ENCODE measurements around the gene GSX1. TPM values are rescaled to one million over a fixed set of nuclear protein-coding genes. Genes with fewer than 3 reads are reported as not detected.

GSX1 gene
- total and polyA plus RNA-seq, 9 of the 15 experiments (the other 6 are each of a cell fraction or from before 2014, with no cell fraction given): not detected

DNA sequence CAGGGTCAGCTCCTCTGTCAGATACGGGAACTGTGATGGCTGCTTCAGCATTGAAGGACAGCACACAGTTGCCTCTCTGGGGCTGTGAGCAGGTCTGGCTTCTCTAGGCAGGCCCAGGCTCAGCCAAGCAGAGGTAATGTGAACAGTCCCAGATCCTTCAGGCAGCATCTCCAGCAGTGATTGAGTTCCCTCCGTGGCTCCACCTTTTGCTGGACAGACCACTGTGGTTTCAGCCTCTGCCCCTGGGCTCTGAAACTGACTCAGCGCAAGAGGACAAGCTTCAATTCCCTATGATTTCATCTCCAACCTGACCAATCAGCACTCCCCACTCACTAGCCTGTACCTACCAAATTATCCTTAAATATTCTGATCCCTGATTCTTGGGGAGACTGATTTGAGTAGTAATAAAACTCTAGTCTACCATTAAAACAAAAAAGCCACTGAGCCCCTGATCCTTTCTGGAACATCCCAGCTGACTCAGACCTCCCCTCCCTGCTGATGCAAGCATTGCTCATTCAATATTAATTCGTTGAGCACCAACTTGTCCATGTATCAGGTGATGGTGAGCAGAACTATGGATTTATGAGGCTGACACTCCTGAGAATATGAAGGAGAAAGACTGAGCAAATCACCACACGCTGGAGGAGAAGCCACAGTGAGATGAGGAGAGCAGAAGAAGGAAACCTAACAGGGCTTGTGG, 16.7 kb downstream of the GSX1 start:
- H3K9me3 ChIP-seq (replicated peaks; ENCODE audit: control insufficient read depth, insufficient read depth, low read depth, low read length): no peaks in the 10 kb centered on the region
- peaks cover 0 to 28% of the 10 kb centered on the region in 2 experiments; a peak in 3 of 5 replicates for H3K27me3 ChIP-seq (ENCODE audit: control insufficient read depth in 2 of 2, insufficient read depth in 2 of 2, low read length in 2 of 2)
- TF ChIP-seq ZNF707 (CRISPR knock-in tag; conservative IDR thresholded peaks at IDR 0.05) (no peak), ZNF584 (CRISPR knock-in tag; IDR thresholded peaks at IDR 0.05; ENCODE audit: low read depth) (no peak), LCOR (CRISPR knock-in tag; IDR thresholded peaks at IDR 0.05) (no peak), RHOXF2B (CRISPR knock-in tag; conservative IDR thresholded peaks at IDR 0.05) (no peak), ZNF184 (CRISPR knock-in tag; IDR thresholded peaks at IDR 0.05) (no peak), ZEB2 (IDR thresholded peaks at IDR 0.05) (no peak), ZFP30 (CRISPR knock-in tag; IDR thresholded peaks at IDR 0.05; ENCODE audit: borderline replicate concordance) (no peak), PRMT5 (CRISPR knock-in tag; IDR thresholded peaks at IDR 0.05) (no peak), HCFC1 (IDR thresholded peaks at IDR 0.05; ENCODE audit: low read depth, low read length) (no peak), MECOM (CRISPR knock-in tag; IDR thresholded peaks at IDR 0.05) (no peak), ILF3 (IDR thresholded peaks at IDR 0.05; ENCODE audit: borderline replicate concordance) (no peak), NCOA2 (IDR thresholded peaks at IDR 0.05; ENCODE audit: partially characterized antibody in 2 of 2) (no peak), SMARCE1 (IDR thresholded peaks at IDR 0.05) (no peak)
- ChIA-PET POLR2A (no interaction called here), CTCF (ENCODE audit: low intra/inter-chr PET ratio) (no interaction called here)
- H3K27ac ChIP-seq (ENCODE audit: extremely low read depth, low read depth, low read length): no peak overlapping the region
- WGBS (ENCODE audit: insufficient coverage, low coverage, missing lambda C conversion rate): 0% methylated on average over 5 of the region's 5 CpGs
- no peaks in the 10 kb centered on the region for H3K79me2 ChIP-seq (ENCODE audit: control insufficient read depth, insufficient read depth, low read length)
- intact Hi-C loops (cut with micrococcal nuclease) (no loop called here), in situ Hi-C loops (cut with MboI) (no loop called here)
- no peak overlapping the region for H2AFZ ChIP-seq (ENCODE audit: low read depth, low read length)
- no peaks in the 10 kb centered on the region for H3K4me1 ChIP-seq (replicated peaks in 1 of 2; ENCODE audit: control insufficient read depth in 2 of 2, insufficient read depth in 2 of 2, low read length in 2 of 2)
- BruUV-seq (replicated peaks): no TSS peak
- H3K4me2 ChIP-seq (ENCODE audit: insufficient read depth, low read length): no peak overlapping the region
- H4K20me1 ChIP-seq (replicated peaks; ENCODE audit: control insufficient read depth, insufficient read depth, low read length): no peaks in the 10 kb centered on the region
- DNase-seq (ENCODE audit: extremely low read depth in 1 of 4, low spot score in 3 of 4): no peak
- no peak for ATAC-seq
- H3K9ac ChIP-seq (ENCODE audit: insufficient read depth in 1 of 2, low read depth in 2 of 2, low read length in 2 of 2): no peak overlapping the region
- no peaks in the 10 kb centered on the region for H3K36me3 ChIP-seq (ENCODE audit: control insufficient read depth, insufficient read depth, low read length)
- no peaks in the 10 kb centered on the region for H3K9me1 ChIP-seq (ENCODE audit: control insufficient read depth, insufficient read depth, low read length)
- FAIRE-seq: no peak
- H3K4me3 ChIP-seq: no peak overlapping the region

All from K562 (cell line).